ENCODE data around the gene STK10.
A peak's percentile ranks its signal among the peaks of the same experiment; 100 is the strongest.

- peak in 1 of 7 experiments; percentile 9 for TF ChIP-seq CTCF (IDR thresholded peaks at IDR 0.05)
- TF ChIP-seq POLR2A (IDR thresholded peaks at IDR 0.05): no peak
Measured at GRCh38 chr5:172123269-172123692, 64.7 kb downstream of the STK10 start.

Data from body of pancreas (tissue), 4 donors.